ENCODE data around the gene KEAP1. TPM values are rescaled to one million over a fixed set of nuclear protein-coding genes. Genes with fewer than 3 reads are reported as not detected.

KEAP1 gene
- total RNA-seq, 1 experiment from 2014 or later: 73.0 TPM

DNA sequence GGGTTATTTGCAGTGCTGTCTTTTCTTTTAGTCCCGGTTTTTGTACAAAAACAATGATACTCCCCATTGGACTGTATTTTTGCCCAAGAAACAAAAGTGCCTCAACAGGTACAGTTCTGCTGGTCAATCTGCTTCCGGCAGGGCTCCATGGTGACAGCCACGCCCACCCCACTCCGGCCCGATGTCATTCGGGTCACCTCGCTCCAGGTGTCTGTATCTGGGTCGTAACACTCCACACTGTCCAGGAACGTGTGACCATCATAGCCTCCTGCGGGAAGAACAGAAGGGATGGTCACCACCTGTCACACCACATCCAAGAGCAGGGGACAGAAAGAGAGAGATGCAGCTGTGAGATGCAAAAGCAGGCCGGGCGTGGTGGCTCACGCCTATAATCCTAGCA, 16.6 kb downstream of the KEAP1 start:
- no peaks in the 10 kb centered on the region for H3K4me1 ChIP-seq
- Mint-ChIP-seq H3K36me3 (ENCODE audit: insufficient read depth, unreplicated experiment) (peaks cover 60% of the 10 kb centered on the region), H3K4me1 (ENCODE audit: low read depth, unreplicated experiment) (no peaks in the 10 kb centered on the region), H3K4me3 (ENCODE audit: unreplicated experiment) (no peak overlapping the region), H3K9me3 (ENCODE audit: unreplicated experiment) (no peaks in the 10 kb centered on the region), H3K27ac (ENCODE audit: unreplicated experiment) (no peak overlapping the region), H3K27me3 (ENCODE audit: insufficient read depth, unreplicated experiment) (no peaks in the 10 kb centered on the region)
- no peak for DNase-seq
- H3K36me3 ChIP-seq (ENCODE audit: control insufficient read depth, insufficient read depth, low read length): peaks cover 1% of the 10 kb centered on the region
- CTCF ChIA-PET: no interaction called here
- no peaks in the 10 kb centered on the region for H3K9me3 ChIP-seq
- TF ChIP-seq, protein P1, sequence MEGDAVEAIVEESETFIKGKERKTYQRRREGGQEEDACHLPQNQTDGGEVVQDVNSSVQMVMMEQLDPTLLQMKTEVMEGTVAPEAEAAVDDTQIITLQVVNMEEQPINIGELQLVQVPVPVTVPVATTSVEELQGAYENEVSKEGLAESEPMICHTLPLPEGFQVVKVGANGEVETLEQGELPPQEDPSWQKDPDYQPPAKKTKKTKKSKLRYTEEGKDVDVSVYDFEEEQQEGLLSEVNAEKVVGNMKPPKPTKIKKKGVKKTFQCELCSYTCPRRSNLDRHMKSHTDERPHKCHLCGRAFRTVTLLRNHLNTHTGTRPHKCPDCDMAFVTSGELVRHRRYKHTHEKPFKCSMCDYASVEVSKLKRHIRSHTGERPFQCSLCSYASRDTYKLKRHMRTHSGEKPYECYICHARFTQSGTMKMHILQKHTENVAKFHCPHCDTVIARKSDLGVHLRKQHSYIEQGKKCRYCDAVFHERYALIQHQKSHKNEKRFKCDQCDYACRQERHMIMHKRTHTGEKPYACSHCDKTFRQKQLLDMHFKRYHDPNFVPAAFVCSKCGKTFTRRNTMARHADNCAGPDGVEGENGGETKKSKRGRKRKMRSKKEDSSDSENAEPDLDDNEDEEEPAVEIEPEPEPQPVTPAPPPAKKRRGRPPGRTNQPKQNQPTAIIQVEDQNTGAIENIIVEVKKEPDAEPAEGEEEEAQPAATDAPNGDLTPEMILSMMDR (IDR thresholded peaks at IDR 0.05; ENCODE audit: insufficient read depth in 1 of 2, low read depth in 1 of 2, low read length in 1 of 2, severe bottlenecking in 1 of 2, unreplicated experiment in 1 of 2): no peak
- intact Hi-C loops (cut with micrococcal nuclease; ENCODE audit: unreplicated experiment): no loop called here
- no peak overlapping the region for H3K4me3 ChIP-seq (ENCODE audit: low read depth, low read length)
- H3K27me3 ChIP-seq (replicated peaks; ENCODE audit: control insufficient read depth, insufficient read depth, low read length): no peaks in the 10 kb centered on the region
- POLR2A ChIA-PET: interaction anchor here (0.7 kb wide), 1 partner anchor 36 kb away, joined by 6 read pairs; no protein-coding TSS in a partner anchor
- no TSS peak for BruUV-seq (replicated peaks)

DNA sequence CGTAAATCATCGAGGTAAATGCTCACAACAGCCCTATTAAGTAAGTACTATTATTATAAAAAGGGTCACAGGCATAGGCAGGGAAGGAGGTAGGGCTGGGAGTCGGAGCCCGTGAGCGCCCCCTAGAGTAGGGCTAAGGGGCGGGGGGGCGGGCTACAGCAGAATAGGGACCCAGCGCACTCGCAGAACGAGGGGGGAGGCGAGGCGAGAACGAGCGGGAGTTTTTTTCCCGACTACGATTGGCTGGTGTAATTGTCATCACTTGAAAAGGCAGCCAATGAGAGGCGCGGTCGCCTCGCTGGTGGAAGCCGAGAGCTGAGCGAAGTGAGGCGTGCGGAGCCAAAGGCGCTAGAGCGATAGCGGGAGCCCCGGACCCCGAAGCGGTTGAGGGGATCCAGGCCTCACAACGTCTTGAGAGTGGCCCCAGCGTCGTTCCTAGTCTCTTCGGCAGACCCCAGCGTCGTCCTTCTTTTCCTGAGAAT, 24.2 kb downstream of the KEAP1 start:
- DNase-seq: peak; percentile 93 to 95
- H3K4me1 Mint-ChIP-seq (ENCODE audit: low read depth, unreplicated experiment): no peaks in the 10 kb centered on the region
- no peaks in the 10 kb centered on the region for H3K9me3 ChIP-seq
- no peaks in the 10 kb centered on the region for H3K36me3 ChIP-seq (ENCODE audit: control insufficient read depth, insufficient read depth, low read length)
- BruUV-seq (replicated peaks): no TSS peak
- CTCF ChIA-PET: interaction anchor here (0.6 to 1.4 kb wide), 16 partner anchors 11 to 355 kb away, joined by 3 to 10 read pairs (median 4); partner anchors contain the start of genes CDC37, DNM2 and QTRT1
- POLR2A ChIA-PET: no interaction called here
- no peaks in the 10 kb centered on the region for H3K9me3 Mint-ChIP-seq (ENCODE audit: unreplicated experiment)
- intact Hi-C loops (cut with micrococcal nuclease; ENCODE audit: unreplicated experiment): loop anchor here (5.0 kb wide), 1 partner anchor 218 kb away; no protein-coding TSS in a partner anchor
- peaks cover 5% of the 10 kb centered on the region; the same call in 1 of the 2 replicates for H3K4me1 ChIP-seq
- TF ChIP-seq, protein P1 (IDR thresholded peaks at IDR 0.05; ENCODE audit: insufficient read depth in 1 of 2, low read depth in 1 of 2, low read length in 1 of 2, severe bottlenecking in 1 of 2, unreplicated experiment in 1 of 2): peak; percentile 75 to 85
- H3K36me3 Mint-ChIP-seq (ENCODE audit: insufficient read depth, unreplicated experiment): no peaks in the 10 kb centered on the region
- H3K27ac Mint-ChIP-seq (ENCODE audit: unreplicated experiment): peak overlapping the region; percentile 73
- H3K27me3 Mint-ChIP-seq (ENCODE audit: insufficient read depth, unreplicated experiment): no peaks in the 10 kb centered on the region
- no peaks in the 10 kb centered on the region for H3K27me3 ChIP-seq (replicated peaks; ENCODE audit: control insufficient read depth, insufficient read depth, low read length)
- peak overlapping the region; percentile 32 for H3K4me3 ChIP-seq (ENCODE audit: low read depth, low read length)
- peak overlapping the region; percentile 84 for H3K4me3 Mint-ChIP-seq (ENCODE audit: unreplicated experiment)

- POLR2A ChIA-PET: interaction anchor here (0.6 kb wide), 1 partner anchor 25 kb away, joined by 3 read pairs; no protein-coding TSS in a partner anchor
- H3K27ac Mint-ChIP-seq (ENCODE audit: unreplicated experiment): no peak overlapping the region
- peak overlapping the region; percentile 15 for H3K4me3 ChIP-seq (ENCODE audit: low read depth, low read length)
Observed at GRCh38 chr19:10478476-10478875, 24.7 kb downstream of the KEAP1 start.

More at GRCh38 chr19:10478476-10478875, 24.7 kb downstream of the KEAP1 start:
- Histone ChIP-seq H3K27me3 (replicated peaks; ENCODE audit: control insufficient read depth, insufficient read depth, low read length) (no peaks in the 10 kb centered on the region), H3K4me1 (peaks cover 5% of the 10 kb centered on the region; the same call in 1 of the 2 replicates), H3K9me3 (no peaks in the 10 kb centered on the region), H3K36me3 (ENCODE audit: control insufficient read depth, insufficient read depth, low read length) (no peaks in the 10 kb centered on the region)
- Mint-ChIP-seq H3K36me3 (ENCODE audit: insufficient read depth, unreplicated experiment) (no peaks in the 10 kb centered on the region), H3K9me3 (ENCODE audit: unreplicated experiment) (no peaks in the 10 kb centered on the region), H3K4me3 (ENCODE audit: unreplicated experiment) (peak overlapping the region; percentile 84), H3K4me1 (ENCODE audit: low read depth, unreplicated experiment) (no peaks in the 10 kb centered on the region), H3K27me3 (ENCODE audit: insufficient read depth, unreplicated experiment) (no peaks in the 10 kb centered on the region)
- intact Hi-C loops (cut with micrococcal nuclease; ENCODE audit: unreplicated experiment): loop anchor here (5.0 kb wide), 1 partner anchor 219 kb away; no protein-coding TSS in a partner anchor
- TF ChIP-seq, protein P1 (IDR thresholded peaks at IDR 0.05; ENCODE audit: insufficient read depth in 1 of 2, low read depth in 1 of 2, low read length in 1 of 2, severe bottlenecking in 1 of 2, unreplicated experiment in 1 of 2): no peak
- DNase-seq: no peak
- CTCF ChIA-PET: interaction anchor here (0.5 to 1.4 kb wide), 11 partner anchors 10 to 238 kb away, joined by 3 to 10 read pairs (median 4); partner anchors contain the start of genes CDC37 and QTRT1
- no TSS peak for BruUV-seq (replicated peaks)

All from Caco-2 (cell line).